GM23248 (cell line): ENCODE results near the gene SHMT1. TPM values are rescaled to one million over a fixed set of nuclear protein-coding genes. Genes with fewer than 3 reads are reported as not detected.
A peak's percentile ranks its signal among the peaks of the same experiment; 100 is the strongest.
"Not testable (repeated sequence)": the region's sequence is repeated elsewhere in the genome, so short reads cannot be mapped to it uniquely, and the experiment has no call there.

ENCODE experiments used
- DNase-seq: peaks from one replicate; pipeline ENCODE4 v3.0.0-alpha.2; 2015
- H2AFZ ChIP-seq: fragments of 200-600 bp; sonication (generic); 2 replicates; pipeline ENCODE4 v1.6.1; 2016; ENCODE audit warnings: antibody characterized with exemption
- H3F3A ChIP-seq: fragments of 200-600 bp; sonication (generic); 2 replicates; pipeline ENCODE4 v1.6.1; 2016; ENCODE audit warnings: mild to moderate bottlenecking, antibody characterized with exemption, mixed run types; ENCODE audit not compliant: insufficient read depth
- H3K27ac ChIP-seq: fragments of 200-600 bp; sonication (generic); 2 replicates; pipeline ENCODE4 v1.5.1; 2016; ENCODE audit warnings: mild to moderate bottlenecking
- H3K27me3 ChIP-seq: fragments of 200-600 bp; sonication (generic); replicated peaks from 2 replicates; pipeline ENCODE4 v1.6.1; 2016; ENCODE audit warnings: mild to moderate bottlenecking; ENCODE audit not compliant: insufficient read depth
- H3K36me3 ChIP-seq: fragments of 200-600 bp; sonication (generic); 2 replicates; pipeline ENCODE4 v1.6.1; 2016; ENCODE audit warnings: low read depth, mild to moderate bottlenecking
- H3K4me1 ChIP-seq: fragments of 200-600 bp; sonication (generic); 2 replicates; pipeline ENCODE4 v1.6.1; 2016; ENCODE audit warnings: mild to moderate bottlenecking; ENCODE audit not compliant: insufficient read depth
- H3K4me2 ChIP-seq: fragments of 200-600 bp; sonication (generic); one replicate; pipeline ENCODE4 v1.6.1; 2016; ENCODE audit warnings: mild to moderate bottlenecking; ENCODE audit not compliant: unreplicated experiment
- H3K4me3 ChIP-seq: fragments of 200-600 bp; sonication (generic); 2 replicates; pipeline ENCODE4 v1.5.1; 2016; ENCODE audit warnings: mild to moderate bottlenecking
- H3K79me2 ChIP-seq: fragments of 200-600 bp; sonication (generic); 2 replicates; pipeline ENCODE4 v1.6.1; 2016; ENCODE audit warnings: mild to moderate bottlenecking; ENCODE audit not compliant: insufficient read depth
- H3K9ac ChIP-seq: fragments of 200-600 bp; sonication (generic); 2 replicates; pipeline ENCODE4 v1.6.1; 2016; ENCODE audit warnings: mild to moderate bottlenecking
- H3K9me2 ChIP-seq: fragments of 200-600 bp; sonication (generic); 2 replicates; pipeline ENCODE4 v1.6.1; 2016; ENCODE audit warnings: mixed run types, mild to moderate bottlenecking, moderate library complexity; ENCODE audit not compliant: insufficient read depth
- H3K9me3 ChIP-seq: fragments of 200-600 bp; sonication (generic); one replicate; pipeline ENCODE4 v1.6.1; 2017; ENCODE audit warnings: low read depth
- H4K20me1 ChIP-seq: fragments of 200-600 bp; sonication (generic); 2 replicates; pipeline ENCODE4 v1.6.0; 2016; ENCODE audit not compliant: insufficient read depth
- EZH2 ChIP-seq: fragments of 200-600 bp; sonication (generic); IDR thresholded peaks from 2 replicates; pipeline ENCODE4 v1.6.1; 2018; ENCODE audit warnings: antibody characterized with exemption, mild to moderate bottlenecking; ENCODE audit not compliant: insufficient read depth, poor library complexity, severe bottlenecking
- EZH2phosphoT487 ChIP-seq: fragments of 200-600 bp; sonication (generic); IDR thresholded peaks from 2 replicates; pipeline ENCODE4 v1.6.1; 2018; ENCODE audit warnings: antibody characterized with exemption, moderate library complexity, mild to moderate bottlenecking, low read depth; ENCODE audit not compliant: insufficient read depth
- WGBS, 2 experiments: methylation state at CpG; one replicate each; pipeline ENCODE4 v1.1.6; 2015 to 2017; ENCODE audit warnings: low lambda C conversion rate in 2 of 2, low coverage in 1 of 2; ENCODE audit errors: missing lambda C conversion rate in 2 of 2; 5-methylcytosine and 5-hydroxymethylcytosine counted together
- in situ Hi-C: fragments of 300-500 bp; cut with MboI; formaldehyde crosslinking; loops from 2 replicates; pipeline ENCODE4 v1.15.0; 2020
- polyA plus RNA-seq: library from polyadenylated mRNA; unstranded; fragments of >200 nt; fragmentation: Nextera tagmentation; extraction: Ambion mirVana; gene quantifications from 2 replicates; pipeline ENCODE4 v1.2.1, GENCODE V29; 2016
- total RNA-seq: library from RNA; depleted of rRNA; stranded (reverse); fragments of >200 nt; shearing (Covaris generic); gene quantifications from 2 replicates; pipeline ENCODE4 v1.2.3, GENCODE V29; 2014

Gene SHMT1
- total and polyA plus RNA-seq, 2 experiments from 2014 or later: 3.5 to 5.9 TPM

DNA sequence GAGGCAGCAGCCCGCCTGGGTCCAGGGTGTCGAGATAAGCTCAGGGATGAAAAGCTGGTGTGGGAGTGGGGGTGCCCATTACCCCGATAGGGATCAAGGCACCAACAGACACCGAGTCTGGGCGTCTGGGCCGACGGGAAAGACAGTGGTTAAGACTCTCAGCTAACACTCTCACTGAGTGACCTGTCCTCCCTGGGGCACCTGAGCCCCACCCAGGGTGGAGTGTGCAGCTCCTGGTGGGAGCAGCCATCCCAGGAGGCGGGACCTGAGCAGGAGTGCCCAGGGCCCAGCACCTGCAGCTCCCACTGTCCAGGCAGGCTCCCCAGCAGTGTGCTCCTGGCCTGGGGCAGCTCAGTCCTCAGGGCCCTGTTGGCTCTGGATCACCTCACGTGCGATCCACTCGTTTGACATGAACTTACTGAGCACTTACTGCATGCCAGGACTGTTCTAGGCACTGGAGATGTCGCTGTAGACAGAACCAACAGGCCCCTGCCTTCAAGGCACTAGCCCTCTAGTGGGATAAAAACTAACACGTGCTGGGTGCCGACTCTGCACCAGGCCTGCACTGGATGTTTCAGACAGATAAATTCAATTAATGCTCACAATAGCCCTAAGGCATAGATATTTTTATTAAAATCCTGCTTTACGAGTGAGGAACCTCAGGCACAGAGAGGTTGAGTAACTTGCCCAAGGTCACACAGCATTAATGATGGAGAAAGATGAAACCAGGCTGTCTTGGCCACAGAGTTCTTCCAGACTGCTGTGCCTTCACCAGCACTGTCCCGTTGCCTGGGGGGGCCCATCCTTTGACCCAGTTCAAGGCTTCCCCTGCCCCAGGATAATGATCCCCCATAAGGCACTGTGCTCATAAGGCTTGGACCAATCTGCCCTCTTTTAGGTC lies 16.1 kb upstream of the SHMT1 start:
- Histone ChIP-seq H3K27ac (no peak overlapping the region), H3K4me3 (no peak overlapping the region), H3K36me3 (no peaks in the 10 kb centered on the region), H3K4me2 (no peak overlapping the region), H2AFZ (no peak overlapping the region), H3F3A (no peaks in the 10 kb centered on the region), H3K4me1 (no peaks in the 10 kb centered on the region), H3K9me2 (no peaks in the 10 kb centered on the region), H3K27me3 (0 out of 2 replicates have a peak, but pooled peaks cover 6% of the 10 kb centered on the region), H3K9ac (no peak overlapping the region), H3K79me2 (no peaks in the 10 kb centered on the region), H3K9me3 (no peaks in the 10 kb centered on the region), H4K20me1 (no peaks in the 10 kb centered on the region)
- no peak for DNase-seq
- TF ChIP-seq EZH2phosphoT487 (no peak), EZH2 (no peak)
- in situ Hi-C loops: no loop called here
- WGBS, 2 experiments: 66% methylated on average over 16 of the region's 16 CpGs

DNA sequence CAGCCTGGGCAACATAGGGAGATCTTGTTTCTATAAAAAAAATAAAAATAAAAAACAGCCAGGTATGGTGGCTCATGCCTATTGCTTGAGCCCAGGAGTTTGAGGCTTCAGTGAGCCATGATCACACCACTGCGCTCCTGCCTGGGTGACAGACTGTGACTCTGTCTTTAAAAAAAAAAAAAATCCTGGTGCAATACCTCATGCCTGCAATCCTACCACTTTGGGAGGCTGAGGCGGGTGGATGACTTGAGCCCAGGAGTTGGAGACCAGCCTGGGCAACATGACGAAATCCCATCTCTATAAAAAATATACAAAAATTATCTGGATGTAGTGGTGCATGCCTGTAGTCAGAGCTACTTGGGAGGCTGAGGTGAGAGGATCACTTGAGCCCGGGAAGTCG lies 15.3 kb upstream of the SHMT1 start:
- H3K79me2 ChIP-seq, H2AFZ ChIP-seq, H3K9me2 ChIP-seq, H3K4me2 ChIP-seq, in situ Hi-C loops, H3K27ac ChIP-seq, H3K9ac ChIP-seq, H3F3A ChIP-seq, H4K20me1 ChIP-seq, H3K4me3 ChIP-seq, H3K36me3 ChIP-seq, H3K9me3 ChIP-seq, H3K27me3 ChIP-seq, H3K4me1 ChIP-seq: not testable (repeated sequence)
- DNase-seq: peak; percentile 37
- whole genome bisulfite sequencing, 2 experiments: 52 to 68% methylated on average over 5 of the region's 5 CpGs

- WGBS, 2 experiments: 86 to 89% methylated on average over 2 of the region's 2 CpGs
- TF ChIP-seq EZH2 (no peak), EZH2phosphoT487 (no peak)
- H3K4me3 ChIP-seq: no peak overlapping the region
Observed at GRCh38 chr17:18378205-18378505, 14.8 kb upstream of the SHMT1 start.

DNA sequence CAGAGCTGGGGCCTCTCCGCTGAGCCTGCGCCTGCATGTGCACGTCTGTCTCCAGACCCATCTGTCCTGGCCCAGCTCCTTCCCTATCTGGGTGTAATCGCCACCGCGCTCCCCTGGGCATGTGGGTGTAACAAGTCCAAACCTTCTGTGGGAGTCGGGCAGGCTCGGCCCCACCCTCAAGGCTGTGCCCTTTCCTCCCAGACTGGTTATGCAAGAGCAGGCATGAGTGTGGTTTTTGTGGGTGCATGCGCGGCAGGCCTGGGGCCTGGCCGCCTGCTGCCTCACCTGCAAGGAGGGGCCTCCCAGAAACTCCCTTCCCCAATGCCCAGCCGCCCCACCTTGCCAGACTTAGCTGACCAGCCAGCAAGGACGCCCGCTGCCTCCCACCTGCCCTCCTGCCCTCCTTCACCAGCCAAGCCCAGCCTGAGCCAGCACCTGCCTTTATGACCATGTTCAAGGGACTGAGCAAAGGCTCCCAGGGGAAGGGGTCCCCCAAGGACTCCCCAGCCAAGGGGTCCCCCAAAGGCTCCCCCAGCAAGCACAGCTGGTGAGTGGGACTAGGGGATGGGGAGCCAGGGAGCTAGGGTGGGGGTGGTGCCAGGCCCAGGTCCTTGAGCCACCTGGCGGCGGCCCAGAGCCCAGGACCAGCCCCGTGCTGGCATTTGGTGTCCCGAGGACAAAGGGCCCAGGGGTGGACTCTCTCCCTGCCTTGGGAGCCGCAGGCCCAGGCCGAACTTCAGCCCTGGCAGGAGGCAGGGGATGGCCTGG lies 14.3 kb upstream of the SHMT1 start, which contains the start of gene EVPLL:
Gene EVPLL (plus strand): TSS at position 342 of the 768 bp plus-strand sequence. CDS start 3,160 bp downstream, outside the sequence.
- no peaks in the 10 kb centered on the region for H4K20me1 ChIP-seq
- no peaks in the 10 kb centered on the region for H3K9me2 ChIP-seq
- no peaks in the 10 kb centered on the region for H3K9me3 ChIP-seq
- no peaks in the 10 kb centered on the region for H3K36me3 ChIP-seq
- H3F3A ChIP-seq: no peaks in the 10 kb centered on the region
- H3K9ac ChIP-seq: no peak within 1 kb of the TSS
- no peak for DNase-seq
- TF ChIP-seq EZH2: no peak
- TF ChIP-seq EZH2phosphoT487: no peak
- H3K4me3 ChIP-seq: no peak within 1 kb of the TSS
- 70 to 82% methylated on average over 15 to 20 of the region's 20 CpGs for WGBS, 2 experiments
- no peak within 1 kb of the TSS for H3K4me2 ChIP-seq
- H2AFZ ChIP-seq: no peak within 1 kb of the TSS
- no peaks in the 10 kb centered on the region for H3K4me1 ChIP-seq
- in situ Hi-C loops: no loop called here
- H3K79me2 ChIP-seq: no peaks in the 10 kb centered on the region
- H3K27ac ChIP-seq: no peak within 1 kb of the TSS
- H3K27me3 ChIP-seq: no peaks in the 10 kb centered on the region

More at GRCh38 chr17:18378205-18378505, 14.8 kb upstream of the SHMT1 start:
- H2AFZ ChIP-seq: no peak overlapping the region
- H3K79me2 ChIP-seq: no peaks in the 10 kb centered on the region
- H4K20me1 ChIP-seq: no peaks in the 10 kb centered on the region
- no peaks in the 10 kb centered on the region for H3F3A ChIP-seq
- H3K9me3 ChIP-seq: no peaks in the 10 kb centered on the region
- H3K36me3 ChIP-seq: no peaks in the 10 kb centered on the region
- in situ Hi-C loops: no loop called here
- no peak for DNase-seq
- no peak overlapping the region for H3K27ac ChIP-seq
- no peak overlapping the region for H3K9ac ChIP-seq
- H3K9me2 ChIP-seq: no peaks in the 10 kb centered on the region
- no peaks in the 10 kb centered on the region for H3K27me3 ChIP-seq
- H3K4me2 ChIP-seq: no peak overlapping the region
- H3K4me1 ChIP-seq: no peaks in the 10 kb centered on the region
